NCI-H748 treated with DMSO at 0.1 percent for 48 hours (cell line): Measurements from ENCODE around the gene DSTYK.
"Not testable (repeated sequence)": the region's sequence is repeated elsewhere in the genome, so short reads cannot be mapped to it uniquely, and the experiment has no call there.

ENCODE experiments used
- DNase-seq: peaks from one replicate; lab custom pipeline; 2025; lab: John Stamatoyannopoulos, UW

The DSTYK gene

GRCh38 chr1:205172729-205173366, 38.7 kb downstream of the DSTYK start:
- DNase-seq = no peak

GRCh38 chr1:205171369-205171768, 40.1 kb downstream of the DSTYK start:
- no peak for DNase-seq

GRCh38 chr1:205170532-205171269, 40.8 kb downstream of the DSTYK start:
- DNase-seq = no peak

GRCh38 chr1:205169248-205169647, 42.3 kb downstream of the DSTYK start:
- no peak for DNase-seq

- no peak for DNase-seq
These were observed 43.2 kb downstream of the DSTYK start for GRCh38 chr1:205168291-205168690.

GRCh38 chr1:205162301-205162700, 49.2 kb downstream of the DSTYK start:
- DNase-seq = no peak

- DNase-seq = no peak
These were observed 50.4 kb downstream of the DSTYK start for GRCh38 chr1:205161076-205161475.

GRCh38 chr1:205158048-205158616, 53.4 kb downstream of the DSTYK start:
- no peak for DNase-seq

GRCh38 chr1:205155665-205156377, 55.7 kb downstream of the DSTYK start:
- not testable (repeated sequence) for DNase-seq

GRCh38 chr1:205152505-205152904, 59.0 kb downstream of the DSTYK start:
- DNase-seq = no peak

- no peak for DNase-seq
These were observed 60.7 kb downstream of the DSTYK start for GRCh38 chr1:205150651-205151428.

- DNase-seq = no peak
These were observed 64.2 kb downstream of the DSTYK start for GRCh38 chr1:205147191-205147835.

GRCh38 chr1:205144751-205145150, 66.8 kb downstream of the DSTYK start:
- no peak for DNase-seq

GRCh38 chr1:205144046-205144720, 67.3 kb downstream of the DSTYK start:
- no peak for DNase-seq

- no peak for DNase-seq
These were observed 69.4 kb downstream of the DSTYK start for GRCh38 chr1:205142102-205142469.

- DNase-seq = peak; percentile 39
These were observed 70.0 kb downstream of the DSTYK start for GRCh38 chr1:205141236-205142101.

GRCh38 chr1:205140113-205140512, 71.4 kb downstream of the DSTYK start:
- DNase-seq = no peak

GRCh38 chr1:205137901-205138300, 73.6 kb downstream of the DSTYK start:
- DNase-seq = no peak

GRCh38 chr1:205133287-205133686, 78.2 kb downstream of the DSTYK start:
- no peak for DNase-seq
